Pancreas (tissue), 10 donors: ENCODE data around the gene ABCC1. TPM values are rescaled to one million over a fixed set of nuclear protein-coding genes. Genes with fewer than 3 reads are reported as not detected.
"Not testable (repeated sequence)": the region's sequence is repeated elsewhere in the genome, so short reads cannot be mapped to it uniquely, and the experiment has no call there.

Experiments
- ATAC-seq, 4 donors: fragments of 200-7000 bp; cut with Tn5 transposase; one replicate each; pipeline versions ENCODE4 v1.8.0 to v1.9.1; 2020; ENCODE audit warnings: mild to moderate bottlenecking in 4 of 4, moderate library complexity in 4 of 4
- DNase-seq, 6 donors: peaks; one replicate each; pipeline ENCODE4 v3.0.0-alpha.2; 2020
- FAIRE-seq: peaks from 2 replicates; lab custom pipeline; 2012; peaks lifted over from hg19 to GRCh38; lab: Jason Lieb, UNC
- H3K27ac ChIP-seq, 4 donors: fragments of 200-600 bp; sonication (generic); 1 replicate in 3 of 4; 2 replicates in 1 of 4; pipeline versions ENCODE4 v1.5.0 to v1.8.0; 2020
- H3K27me3 ChIP-seq, 4 donors: fragments of 200-600 bp; one replicate each; pipeline ENCODE4 v1.8.0; 2021
- H3K36me3 ChIP-seq, 3 donors: fragments of 200-600 bp; sonication (generic) in 1 of 3; one replicate each; pipeline versions ENCODE4 v1.5.0 to v1.8.0; 2020 to 2021
- H3K4me1 ChIP-seq, 3 donors: fragments of 200-600 bp; one replicate each; pipeline ENCODE4 v1.8.0; 2021
- H3K4me3 ChIP-seq, 4 donors: fragments of 200-600 bp; sonication (generic) in 2 of 4; one replicate each; pipeline versions ENCODE4 v1.5.0 to v1.8.0; 2020 to 2021
- H3K9me3 ChIP-seq, 4 donors: fragments of 200-600 bp; one replicate each; pipeline ENCODE4 v1.8.0; 2021
- CTCF ChIP-seq, 4 donors: fragments of 200-600 bp; sonication (generic) in 3 of 4; IDR thresholded peaks; one replicate each; pipeline versions ENCODE4 v1.5.0 to v1.8.0; 2021; ENCODE audit warnings: antibody characterized with exemption in 4 of 4
- WGBS, 2 donors: extraction: QIAGEN DNeasy Blood & Tissue Kit; methylation state at CpG; one replicate each; pipeline ENCODE4 v1.1.7; 2013; 5-methylcytosine and 5-hydroxymethylcytosine counted together
- intact Hi-C, 3 donors: fragments of 100-400 bp; cut with DNase I; formaldehyde crosslinking; loops; one replicate each; pipeline versions ENCODE4 v1.11.1 to v1.14.2; 2022
- polyA plus RNA-seq, 2 donors: library from polyadenylated mRNA; stranded (reverse); fragments of 200-250 nt; gene quantifications; one replicate each; pipeline ENCODE4 v1.2.3, GENCODE V29; 2013
- total RNA-seq, 6 donors: library from RNA; stranded (reverse); fragmentation: NEBNext Ultra II Directional in 4 of 6; extraction: Animal tissue kit (Norgen Biotek cat#: 25700) in 4 of 6; gene quantifications; one replicate each; pipeline versions ENCODE4 v1.2.1 to v1.2.4, GENCODE V29; 2021 to 2023
- donor health status: healthy with polysubstance abuse.
- donor health status: DM: no; HTN: no; CAD: no; lungs with moderate emphysema.
- donor health status: DM: no; HTN: no; CAD: no.
- donor health status: control.
- donor health status: control.
- donor health status: Bipolar disorder and iron deficiency.
- donor health status: DM: yes; HTN: yes; CAD: no.
- donor health status: DM: no; HTN: no; CAD: no.
- donor health status: DM: no; HTN: no; CAD: no.
- donor health status: DM: yes; HTN: yes; CAD: no.

The ABCC1 gene
- total and polyA plus RNA-seq, 8 donors = 8.5 to 16.8 (median 12.0) TPM

GRCh38 chr16:16158741-16159374 lies 209.4 kb downstream of the ABCC1 start:
- Histone ChIP-seq H3K36me3 (peaks cover 0 to 10% (median 0%) of the 10 kb centered on the region in 3 donors), H3K9me3 (no peaks in the 10 kb centered on the region), H3K27ac (no peak overlapping the region), H3K27me3 (no peaks in the 10 kb centered on the region), H3K4me3 (no peak overlapping the region), H3K4me1 (no peaks in the 10 kb centered on the region)
- FAIRE-seq = no peak
- intact Hi-C loops = no loop called here
- no peak for DNase-seq
- no peak for TF ChIP-seq CTCF (IDR thresholded peaks at IDR 0.05)
- 87 to 88% methylated on average over 3 of the region's 3 CpGs for WGBS, 2 donors
- ATAC-seq = no peak

- WGBS, 2 donors = 94 to 100% methylated on average over 3 of the region's 3 CpGs
- Histone ChIP-seq H3K27me3 (no peaks in the 10 kb centered on the region), H3K4me1 (no peaks in the 10 kb centered on the region), H3K27ac (no peak overlapping the region), H3K36me3 (peaks cover 0 to 10% (median 0%) of the 10 kb centered on the region in 3 donors), H3K4me3 (no peak overlapping the region), H3K9me3 (no peaks in the 10 kb centered on the region)
- DNase-seq (no peak), FAIRE-seq (no peak), ATAC-seq (no peak)
- TF ChIP-seq CTCF (IDR thresholded peaks at IDR 0.05) = no peak
- intact Hi-C loops = no loop called here
These were observed 210.2 kb downstream of the ABCC1 start for GRCh38 chr16:16159662-16160061.

- no peak for ATAC-seq
- no peak for FAIRE-seq
- Histone ChIP-seq H3K4me3 (no peak overlapping the region), H3K27ac (no peak overlapping the region), H3K27me3 (no peaks in the 10 kb centered on the region), H3K9me3 (no peaks in the 10 kb centered on the region), H3K4me1 (no peaks in the 10 kb centered on the region), H3K36me3 (peaks cover 0 to 21% (median 0%) of the 10 kb centered on the region in 3 donors)
- no peak for DNase-seq
- intact Hi-C loops = no loop called here
- 79 to 92% methylated on average over 5 of the region's 5 CpGs for WGBS, 2 donors
- TF ChIP-seq CTCF (IDR thresholded peaks at IDR 0.05) = no peak
These were observed 211.9 kb downstream of the ABCC1 start for GRCh38 chr16:16161319-16161718.

GRCh38 chr16:16161840-16162239 lies 212.4 kb downstream of the ABCC1 start:
- H3K27ac ChIP-seq, intact Hi-C loops, H3K9me3 ChIP-seq, H3K4me3 ChIP-seq, H3K27me3 ChIP-seq, FAIRE-seq, ATAC-seq, H3K4me1 ChIP-seq, DNase-seq: not testable (repeated sequence)
- WGBS, 2 donors = 92 to 94% methylated on average over 5 of the region's 5 CpGs
- peaks cover 0 to 19% (median 0%) of the 10 kb centered on the region in 3 donors for H3K36me3 ChIP-seq

GRCh38 chr16:16162591-16162990 lies 213.2 kb downstream of the ABCC1 start:
- 88 to 89% methylated on average over 3 of the region's 3 CpGs for WGBS, 2 donors

More at GRCh38 chr16:16162591-16162990, 213.2 kb downstream of the ABCC1 start:
- intact Hi-C loops = no loop called here
- Histone ChIP-seq H3K27me3 (no peaks in the 10 kb centered on the region), H3K4me1 (no peaks in the 10 kb centered on the region), H3K4me3 (no peak overlapping the region), H3K9me3 (no peaks in the 10 kb centered on the region), H3K36me3 (peaks cover 0 to 19% (median 0%) of the 10 kb centered on the region in 3 donors), H3K27ac (no peak overlapping the region)
- FAIRE-seq = no peak
- TF ChIP-seq CTCF (IDR thresholded peaks at IDR 0.05) = no peak
- DNase-seq = no peak
- no peak for ATAC-seq
